Gastrocnemius medialis (tissue), 4 donors: ENCODE data around the gene KCNQ1.

Experiments
- POLR2A ChIP-seq, 2 donors: fragments of 450-650 bp; IDR thresholded peaks; one replicate each; pipeline ENCODE4 v1.6.1; 2017; ENCODE audit warnings: antibody characterized with exemption in 2 of 2, mild to moderate bottlenecking in 2 of 2, moderate library complexity in 2 of 2
- TF ChIP-seq, protein P1 (sequence below), 5 experiments: fragments of 450-650 bp in 3 of 5; fragments of 200-600 bp in 2 of 5; sonication (generic) in 2 of 5; IDR thresholded peaks in 4 of 5; conservative IDR thresholded peaks in 1 of 5; 1 replicate in 4 of 5; 2 replicates in 1 of 5; pipeline ENCODE4 v1.5.1; 2016 to 2019; ENCODE audit warnings: antibody characterized with exemption in 5 of 5, mild to moderate bottlenecking in 3 of 5, moderate library complexity in 3 of 5

DNA sequence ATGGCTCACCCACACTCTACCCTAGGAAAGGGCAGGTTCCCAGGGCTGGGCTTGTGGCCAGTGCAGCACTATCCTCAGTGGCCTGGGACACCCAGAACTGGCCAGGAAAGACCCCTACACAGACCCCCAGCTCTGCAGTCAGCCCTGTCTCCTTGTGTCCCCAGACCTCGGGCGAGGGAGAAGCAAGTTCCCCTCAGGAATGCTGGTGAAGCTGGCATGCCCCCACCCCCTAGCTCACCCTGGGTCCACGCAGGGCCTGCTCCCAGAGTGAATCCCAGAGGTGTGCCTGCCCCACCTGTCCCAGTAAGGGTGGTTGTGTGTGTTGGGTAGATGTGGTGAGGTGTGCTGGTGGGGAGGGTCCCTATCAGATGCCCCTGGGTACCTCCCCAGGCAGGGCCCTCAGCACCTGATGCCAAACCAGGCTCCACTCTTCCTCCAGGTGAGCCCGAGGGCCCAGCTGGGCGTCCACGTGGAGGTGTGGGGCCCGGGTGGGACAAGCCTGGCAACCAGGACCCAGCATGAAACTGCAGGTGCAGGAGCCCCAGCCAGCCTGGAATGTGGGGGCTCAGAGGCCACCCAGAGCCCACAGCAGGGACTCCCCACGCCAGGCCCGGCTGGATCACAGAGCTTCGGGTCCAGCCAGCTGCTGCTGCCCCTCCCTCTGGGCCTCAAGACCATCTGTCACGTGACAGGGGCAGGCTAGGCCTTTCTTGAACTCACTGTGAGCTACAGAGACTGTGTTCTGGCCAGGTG is 303.4 kb downstream of the KCNQ1 start:
- TF ChIP-seq POLR2A (IDR thresholded peaks at IDR 0.05): no peak
- TF ChIP-seq, protein P1, sequence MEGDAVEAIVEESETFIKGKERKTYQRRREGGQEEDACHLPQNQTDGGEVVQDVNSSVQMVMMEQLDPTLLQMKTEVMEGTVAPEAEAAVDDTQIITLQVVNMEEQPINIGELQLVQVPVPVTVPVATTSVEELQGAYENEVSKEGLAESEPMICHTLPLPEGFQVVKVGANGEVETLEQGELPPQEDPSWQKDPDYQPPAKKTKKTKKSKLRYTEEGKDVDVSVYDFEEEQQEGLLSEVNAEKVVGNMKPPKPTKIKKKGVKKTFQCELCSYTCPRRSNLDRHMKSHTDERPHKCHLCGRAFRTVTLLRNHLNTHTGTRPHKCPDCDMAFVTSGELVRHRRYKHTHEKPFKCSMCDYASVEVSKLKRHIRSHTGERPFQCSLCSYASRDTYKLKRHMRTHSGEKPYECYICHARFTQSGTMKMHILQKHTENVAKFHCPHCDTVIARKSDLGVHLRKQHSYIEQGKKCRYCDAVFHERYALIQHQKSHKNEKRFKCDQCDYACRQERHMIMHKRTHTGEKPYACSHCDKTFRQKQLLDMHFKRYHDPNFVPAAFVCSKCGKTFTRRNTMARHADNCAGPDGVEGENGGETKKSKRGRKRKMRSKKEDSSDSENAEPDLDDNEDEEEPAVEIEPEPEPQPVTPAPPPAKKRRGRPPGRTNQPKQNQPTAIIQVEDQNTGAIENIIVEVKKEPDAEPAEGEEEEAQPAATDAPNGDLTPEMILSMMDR (IDR thresholded peaks at IDR 0.05 in 4 of 5, conservative IDR thresholded peaks at IDR 0.05 in 1 of 5): no peak
